Measurements from ENCODE around the gene RHBDD2. TPM values are rescaled to one million over a fixed set of nuclear protein-coding genes. Genes with fewer than 3 reads are reported as not detected.
"Not testable (repeated sequence)": the region's sequence is repeated elsewhere in the genome, so short reads cannot be mapped to it uniquely, and the experiment has no call there.

Gene RHBDD2
- total RNA-seq = 10 to 100 TPM; 27.0 to 38.2 (median 33.5) TPM

DNA sequence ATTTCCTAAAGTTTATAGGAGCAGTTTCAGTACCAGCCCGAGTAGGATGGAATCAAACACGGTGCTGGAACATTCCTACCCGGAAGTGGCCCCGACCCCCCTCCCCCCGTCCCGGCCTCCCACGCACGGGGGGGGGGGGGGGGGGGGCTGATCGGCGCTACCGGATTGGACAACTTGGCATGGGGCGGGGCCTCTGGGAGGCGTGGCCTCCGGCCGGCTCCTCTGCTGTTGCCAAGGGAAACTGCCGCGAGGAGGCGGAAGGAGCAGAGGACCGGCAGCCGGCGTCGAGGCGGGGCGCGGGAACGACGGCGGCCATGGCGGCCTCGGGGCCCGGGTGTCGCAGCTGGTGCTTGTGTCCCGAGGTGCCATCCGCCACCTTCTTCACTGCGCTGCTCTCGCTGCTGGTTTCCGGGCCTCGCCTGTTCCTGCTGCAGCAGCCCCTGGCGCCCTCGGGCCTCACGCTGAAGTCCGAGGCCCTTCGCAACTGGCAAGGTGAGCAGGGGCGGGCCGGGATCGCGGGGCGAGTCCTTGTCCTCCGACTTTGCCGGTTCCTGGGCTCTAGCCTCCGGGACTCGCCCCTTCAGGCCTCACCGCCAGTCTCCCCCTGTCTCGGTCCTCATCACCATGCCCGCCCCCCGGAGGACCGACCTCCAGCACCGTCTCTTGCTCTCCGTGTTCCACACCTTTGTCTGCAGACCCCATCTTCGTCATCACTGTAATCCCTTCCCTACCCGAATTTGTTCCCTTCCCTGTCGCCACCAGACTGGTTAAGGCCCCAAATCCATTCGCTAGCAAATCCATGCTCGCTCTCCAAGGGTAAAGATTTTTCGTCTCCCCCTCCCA, at the start of gene RHBDD2:
Gene RHBDD2 (plus strand): TSS at position 266 of the 843 bp plus-strand sequence. CDS start 49 bp downstream, at position 315.
- WGBS, 2 donors = 0 to 1% methylated on average over 17 to 20 of the region's 65 CpGs
- TF ChIP-seq, protein P1, sequence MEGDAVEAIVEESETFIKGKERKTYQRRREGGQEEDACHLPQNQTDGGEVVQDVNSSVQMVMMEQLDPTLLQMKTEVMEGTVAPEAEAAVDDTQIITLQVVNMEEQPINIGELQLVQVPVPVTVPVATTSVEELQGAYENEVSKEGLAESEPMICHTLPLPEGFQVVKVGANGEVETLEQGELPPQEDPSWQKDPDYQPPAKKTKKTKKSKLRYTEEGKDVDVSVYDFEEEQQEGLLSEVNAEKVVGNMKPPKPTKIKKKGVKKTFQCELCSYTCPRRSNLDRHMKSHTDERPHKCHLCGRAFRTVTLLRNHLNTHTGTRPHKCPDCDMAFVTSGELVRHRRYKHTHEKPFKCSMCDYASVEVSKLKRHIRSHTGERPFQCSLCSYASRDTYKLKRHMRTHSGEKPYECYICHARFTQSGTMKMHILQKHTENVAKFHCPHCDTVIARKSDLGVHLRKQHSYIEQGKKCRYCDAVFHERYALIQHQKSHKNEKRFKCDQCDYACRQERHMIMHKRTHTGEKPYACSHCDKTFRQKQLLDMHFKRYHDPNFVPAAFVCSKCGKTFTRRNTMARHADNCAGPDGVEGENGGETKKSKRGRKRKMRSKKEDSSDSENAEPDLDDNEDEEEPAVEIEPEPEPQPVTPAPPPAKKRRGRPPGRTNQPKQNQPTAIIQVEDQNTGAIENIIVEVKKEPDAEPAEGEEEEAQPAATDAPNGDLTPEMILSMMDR (IDR thresholded peaks at IDR 0.05) = peak in 3 of 6 experiments; percentile 12 to 34 (median 15)
- TF ChIP-seq POLR2A (IDR thresholded peaks at IDR 0.05) = peak in 3 of 4 donors; percentile 96 to 97 (median 97)

DNA sequence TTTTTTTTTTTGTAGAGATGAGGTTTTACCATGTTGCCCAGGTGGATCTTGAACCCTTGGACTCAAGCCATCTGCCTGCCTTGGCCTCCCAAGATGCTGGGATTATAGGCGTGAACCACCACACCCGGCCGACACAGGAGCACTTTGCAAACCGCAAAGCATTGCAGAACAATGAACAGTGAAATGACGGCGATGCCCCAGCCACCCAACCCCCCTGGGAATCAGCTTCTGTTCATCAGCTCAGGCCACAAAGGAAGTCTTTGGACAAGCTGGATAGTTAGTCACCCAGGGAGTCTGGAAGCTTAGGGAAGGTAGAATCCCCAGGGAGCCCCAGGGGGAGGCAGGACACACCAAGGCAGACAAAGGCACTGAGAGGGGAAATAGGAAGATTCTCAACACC, 49.2 kb upstream of the RHBDD2 start:
- H3K27ac ChIP-seq; H3K4me1 ChIP-seq; intact Hi-C loops (cut with DNase I); H3K9me3 ChIP-seq; H3K27me3 ChIP-seq; DNase-seq; H3K4me3 ChIP-seq; H3K36me3 ChIP-seq: not testable (repeated sequence)
- 19 to 74% methylated on average over 2 to 5 of the region's 6 CpGs for WGBS, 2 donors

More for the DNA sequence above, at the start of gene RHBDD2:
- Histone ChIP-seq H3K4me3 (peak within 1 kb of the TSS; percentile 70 to 92 (median 76)), H3K4me1 (peaks cover 0 to 42% (median 15%) of the 10 kb centered on the region in 3 donors), H3K27ac (peak within 1 kb of the TSS; percentile 84 to 94 (median 89)), H3K27me3 (no peaks in the 10 kb centered on the region), H3K9me3 (no peaks in the 10 kb centered on the region), H3K36me3 (peaks cover 7 to 35% (median 19%) of the 10 kb centered on the region in 3 donors)
- peak; percentile 79 for DNase-seq
- intact Hi-C loops (cut with DNase I) = no loop called here

DNA sequence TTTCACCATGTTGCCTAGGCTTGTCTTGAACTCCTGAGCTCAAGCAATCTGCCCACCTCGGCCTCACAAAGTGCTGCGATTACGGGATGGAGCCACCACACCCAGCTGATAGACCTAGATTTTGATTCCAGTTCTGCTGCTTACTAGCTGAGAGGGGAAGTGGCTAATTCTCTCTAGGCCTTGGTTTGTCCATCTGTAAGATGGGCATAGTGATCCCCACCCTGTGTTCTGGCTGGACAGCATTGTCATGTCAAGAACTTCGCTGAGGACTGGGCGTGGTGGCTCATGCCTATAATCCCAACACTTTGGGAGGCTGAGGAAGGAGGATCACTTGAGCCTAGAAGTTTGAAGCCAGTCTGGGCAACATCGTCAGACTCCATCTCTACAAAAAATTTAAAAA, 47.9 kb upstream of the RHBDD2 start:
- Histone ChIP-seq H3K4me3 (no peak overlapping the region), H3K9me3 (no peaks in the 10 kb centered on the region), H3K36me3 (no peaks in the 10 kb centered on the region), H3K27me3 (no peaks in the 10 kb centered on the region), H3K4me1 (no peaks in the 10 kb centered on the region), H3K27ac (no peak overlapping the region)
- WGBS, 2 donors = 89 to 97% methylated on average over 6 of the region's 6 CpGs
- DNase-seq = no peak
- intact Hi-C loops (cut with DNase I) = no loop called here
- TF ChIP-seq, protein P1 (IDR thresholded peaks at IDR 0.05) = no peak
- no peak for TF ChIP-seq POLR2A (IDR thresholded peaks at IDR 0.05)

DNA sequence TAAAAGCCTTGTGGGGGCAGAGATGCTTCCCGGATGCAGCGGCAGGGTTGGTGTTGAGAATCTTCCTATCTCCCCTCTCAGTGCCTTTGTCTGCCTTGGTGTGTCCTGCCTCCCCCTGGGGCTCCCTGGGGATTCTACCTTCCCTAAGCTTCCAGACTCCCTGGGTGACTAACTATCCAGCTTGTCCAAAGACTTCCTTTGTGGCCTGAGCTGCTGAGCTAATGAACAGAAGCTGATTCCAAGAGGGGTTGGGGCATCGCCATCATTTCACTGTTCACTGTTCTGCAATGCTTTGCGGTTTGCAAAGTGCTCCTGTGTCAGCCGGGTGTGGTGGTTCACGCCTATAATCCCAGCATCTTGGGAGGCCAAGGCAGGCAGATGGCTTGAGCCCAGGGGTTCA, 45.2 kb upstream of the RHBDD2 start:
- H3K4me1 ChIP-seq; intact Hi-C loops (cut with DNase I); H3K27me3 ChIP-seq; H3K36me3 ChIP-seq; DNase-seq; H3K4me3 ChIP-seq; H3K27ac ChIP-seq; H3K9me3 ChIP-seq: not testable (repeated sequence)
- WGBS, 2 donors = 71 to 79% methylated on average over 2 to 3 of the region's 6 CpGs

DNA sequence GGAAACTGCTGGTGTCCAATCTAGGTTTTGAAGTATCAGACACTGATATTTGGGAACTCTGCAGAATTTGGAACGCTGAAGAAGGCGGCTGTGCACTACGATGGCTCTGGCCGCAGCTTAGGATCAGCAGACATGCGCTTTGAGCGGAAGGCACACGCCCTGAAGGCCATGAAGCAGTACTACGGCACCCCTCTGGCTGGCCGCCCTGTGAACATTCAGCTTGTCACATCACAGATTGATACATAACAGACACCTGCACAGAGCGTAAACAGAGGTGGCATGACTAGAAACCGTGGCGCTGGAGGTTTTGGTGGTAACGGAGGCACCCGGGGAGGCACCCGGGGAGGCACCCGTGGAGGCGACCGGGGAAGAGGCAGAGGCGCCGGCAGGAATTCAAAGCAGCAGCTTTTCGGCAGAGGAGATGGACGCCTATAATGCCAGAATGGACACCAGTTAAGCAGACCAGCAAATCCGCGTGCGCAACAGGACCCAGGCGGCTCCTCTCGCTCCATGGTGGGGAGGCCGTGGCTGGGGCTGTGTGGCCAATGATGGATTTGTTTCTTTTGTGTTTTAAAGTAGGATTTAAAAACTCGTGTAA, 43.0 kb upstream of the RHBDD2 start:
- TF ChIP-seq, protein P1 (IDR thresholded peaks at IDR 0.05) = no peak
- TF ChIP-seq POLR2A (IDR thresholded peaks at IDR 0.05) = no peak
- no peak overlapping the region for H3K27ac ChIP-seq
- H3K4me1 ChIP-seq = no peaks in the 10 kb centered on the region
- no peaks in the 10 kb centered on the region for H3K36me3 ChIP-seq
- intact Hi-C loops (cut with DNase I) = no loop called here
- no peak overlapping the region for H3K4me3 ChIP-seq
- WGBS, 2 donors = 86 to 87% methylated on average over 17 to 26 of the region's 29 CpGs
- no peak for DNase-seq
- no peaks in the 10 kb centered on the region for H3K27me3 ChIP-seq
- no peaks in the 10 kb centered on the region for H3K9me3 ChIP-seq

DNA sequence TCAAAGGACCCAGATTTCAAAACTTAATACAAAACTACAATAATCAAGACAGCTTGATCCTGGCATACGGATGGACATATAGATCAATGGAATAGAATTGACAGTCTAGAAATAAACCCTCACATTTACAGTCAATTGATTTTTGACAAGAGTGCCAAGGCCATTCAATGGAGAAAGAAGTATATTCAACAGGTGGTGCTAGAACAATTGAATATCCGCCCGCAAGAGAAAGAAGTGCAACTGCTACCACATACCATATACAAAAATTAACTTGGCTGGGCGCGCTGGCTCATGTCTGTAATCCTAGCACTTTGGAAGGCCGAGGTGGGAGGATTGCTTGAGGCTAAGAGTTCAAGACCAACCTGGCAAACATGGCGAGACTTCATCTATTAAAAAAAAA, 42.0 kb upstream of the RHBDD2 start:
- Histone ChIP-seq H3K27ac (no peak overlapping the region), H3K36me3 (no peaks in the 10 kb centered on the region), H3K4me3 (no peak overlapping the region), H3K9me3 (no peaks in the 10 kb centered on the region), H3K4me1 (peaks cover 0 to 2% (median 0%) of the 10 kb centered on the region in 3 donors), H3K27me3 (no peaks in the 10 kb centered on the region)
- intact Hi-C loops (cut with DNase I) = no loop called here
- no peak for DNase-seq
- WGBS, 2 donors = 58 to 63% methylated on average over 7 of the region's 7 CpGs
- TF ChIP-seq, protein P1 (IDR thresholded peaks at IDR 0.05) = no peak
- TF ChIP-seq POLR2A (IDR thresholded peaks at IDR 0.05) = no peak

DNA sequence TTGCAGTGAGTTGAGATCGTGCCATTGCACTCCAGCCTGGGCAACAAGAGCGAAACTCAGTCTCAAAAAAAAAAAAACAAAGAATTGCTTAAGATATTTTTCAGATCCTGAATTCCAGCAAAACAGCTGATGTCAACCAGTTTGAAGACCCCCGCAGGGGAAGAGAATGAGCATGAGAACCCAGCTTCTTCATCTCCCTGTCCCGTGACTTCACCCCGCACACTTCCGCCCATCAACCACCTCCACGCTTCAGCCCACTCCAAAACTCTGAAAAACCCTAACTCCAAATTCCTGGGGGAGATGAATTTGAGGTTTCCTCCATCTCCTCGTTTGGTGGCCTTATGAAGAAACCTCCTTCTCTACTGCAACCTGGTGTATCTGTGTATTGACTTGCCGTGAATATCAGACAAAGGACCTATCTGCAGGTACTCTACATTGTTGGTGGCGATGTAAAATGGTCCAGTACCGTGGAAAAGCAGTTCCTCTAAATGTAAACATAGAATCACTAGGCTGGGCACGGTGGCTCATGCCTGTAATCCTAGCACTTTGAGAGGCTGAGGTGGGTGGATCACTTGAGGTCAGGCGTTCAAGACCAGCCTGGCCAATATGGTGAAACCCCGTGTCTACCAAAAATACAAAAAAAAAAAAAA, 40.4 kb upstream of the RHBDD2 start:
- H3K27ac ChIP-seq; H3K9me3 ChIP-seq; intact Hi-C loops (cut with DNase I); H3K4me3 ChIP-seq; H3K36me3 ChIP-seq; H3K27me3 ChIP-seq; DNase-seq: not testable (repeated sequence)
- 75 to 84% methylated on average over 12 to 14 of the region's 14 CpGs for WGBS, 2 donors
- H3K4me1 ChIP-seq = peaks cover 9 to 18% (median 15%) of the 10 kb centered on the region in 3 donors
